GM19395 (cell line): ENCODE data around the gene TEAD1.

Source experiments
- ATAC-seq: cut with Tn5 transposase; IDR thresholded peaks from one replicate; pipeline ENCODE4 v1.9.1; 2021; ENCODE audit warnings: mild to moderate bottlenecking, moderate library complexity; ENCODE audit not compliant: unreplicated experiment

TEAD1 gene

GRCh38 chr11:12968101-12968500 lies 293.9 kb downstream of the TEAD1 start:
- no peak for ATAC-seq

- ATAC-seq: no peak
These were observed 294.6 kb downstream of the TEAD1 start for GRCh38 chr11:12968826-12969225.

GRCh38 chr11:12971955-12972354 lies 297.7 kb downstream of the TEAD1 start:
- ATAC-seq: no peak

GRCh38 chr11:12973528-12974181 lies 299.4 kb downstream of the TEAD1 start:
- ATAC-seq: no peak

- ATAC-seq: no peak
These were observed 301.0 kb downstream of the TEAD1 start for GRCh38 chr11:12975195-12975594.

GRCh38 chr11:12979928-12980689 lies 305.9 kb downstream of the TEAD1 start:
- ATAC-seq: no peak

- no peak for ATAC-seq
These were observed 307.7 kb downstream of the TEAD1 start for GRCh38 chr11:12981676-12982522.

GRCh38 chr11:12983336-12983735 lies 309.1 kb downstream of the TEAD1 start:
- no peak for ATAC-seq

- no peak for ATAC-seq
These were observed 312.1 kb downstream of the TEAD1 start for GRCh38 chr11:12986194-12986898.

- no peak for ATAC-seq
These were observed 315.4 kb downstream of the TEAD1 start for GRCh38 chr11:12989428-12990161.

GRCh38 chr11:12990162-12990480 lies 315.9 kb downstream of the TEAD1 start:
- no peak for ATAC-seq

GRCh38 chr11:12991426-12991825 lies 317.2 kb downstream of the TEAD1 start:
- ATAC-seq: no peak

GRCh38 chr11:12993626-12994025 lies 319.4 kb downstream of the TEAD1 start:
- ATAC-seq: no peak
